Nephron (organoid): ENCODE data around the gene RRAS.
A peak's percentile ranks its signal among the peaks of the same experiment; 100 is the strongest.
"Not testable (repeated sequence)": the region's sequence is repeated elsewhere in the genome, so short reads cannot be mapped to it uniquely, and the experiment has no call there.

ENCODE experiments used
- H3K27ac Mint-ChIP-seq, 3 experiments: 2 replicates each; pipeline ENCODE4 v1.8.0; 2020; ENCODE audit warnings: mixed read lengths in 3 of 3, mild to moderate bottlenecking in 2 of 3, moderate library complexity in 1 of 3
- H3K27me3 Mint-ChIP-seq: 2 replicates; pipeline ENCODE4 v1.8.0; 2021; ENCODE audit warnings: low read depth, mild to moderate bottlenecking, moderate library complexity, mixed read lengths
- H3K36me3 Mint-ChIP-seq: 2 replicates; pipeline ENCODE4 v1.8.0; 2020; ENCODE audit warnings: low read depth, mixed read lengths
- H3K4me1 Mint-ChIP-seq: 2 replicates; pipeline ENCODE4 v1.8.0; 2020; ENCODE audit warnings: mixed read lengths
- H3K4me3 Mint-ChIP-seq, 3 experiments: 2 replicates each; pipeline ENCODE4 v1.8.0; 2020; ENCODE audit warnings: mild to moderate bottlenecking in 3 of 3, mixed read lengths in 3 of 3, moderate library complexity in 2 of 3
- H3K9me3 Mint-ChIP-seq: 2 replicates; pipeline ENCODE4 v1.8.0; 2020; ENCODE audit warnings: mixed read lengths
- CTCF ChIP-seq, 3 experiments: fragments of 200-600 bp; sonication (generic); IDR thresholded peaks; one replicate each; pipeline ENCODE4 v1.5.0; 2021; ENCODE audit warnings: antibody characterized with exemption in 3 of 3; ENCODE audit not compliant: unreplicated experiment in 3 of 3

The RRAS gene

GRCh38 chr19:49624967-49625910 is 14.7 kb downstream of the RRAS start:
- Mint-ChIP-seq H3K9me3 (no peaks in the 10 kb centered on the region), H3K27me3 (no peaks in the 10 kb centered on the region), H3K27ac (no peak overlapping the region), H3K36me3 (peaks cover 64% of the 10 kb centered on the region), H3K4me1 (no peaks in the 10 kb centered on the region), H3K4me3 (no peak overlapping the region)
- TF ChIP-seq CTCF (IDR thresholded peaks at IDR 0.05; ENCODE audit: unreplicated experiment in 3 of 3), result no peak

- peaks cover 71% of the 10 kb centered on the region for H3K36me3 Mint-ChIP-seq
- H3K4me1 Mint-ChIP-seq, H3K4me3 Mint-ChIP-seq, H3K27ac Mint-ChIP-seq, H3K27me3 Mint-ChIP-seq, H3K9me3 Mint-ChIP-seq: not testable (repeated sequence)
These were observed 22.1 kb downstream of the RRAS start for GRCh38 chr19:49617860-49618259.

GRCh38 chr19:49616945-49617344 is 23.0 kb downstream of the RRAS start:
- no peak for TF ChIP-seq CTCF (IDR thresholded peaks at IDR 0.05; ENCODE audit: unreplicated experiment in 3 of 3)
- H3K4me1 Mint-ChIP-seq, result no peaks in the 10 kb centered on the region
- no peaks in the 10 kb centered on the region for H3K27me3 Mint-ChIP-seq
- H3K36me3 Mint-ChIP-seq, result peaks cover 69% of the 10 kb centered on the region
- no peak overlapping the region for H3K4me3 Mint-ChIP-seq
- H3K27ac Mint-ChIP-seq, result no peak overlapping the region
- H3K9me3 Mint-ChIP-seq, result no peaks in the 10 kb centered on the region

GRCh38 chr19:49616532-49616931 is 23.4 kb downstream of the RRAS start:
- no peak for TF ChIP-seq CTCF (IDR thresholded peaks at IDR 0.05; ENCODE audit: unreplicated experiment in 3 of 3)
- no peaks in the 10 kb centered on the region for H3K27me3 Mint-ChIP-seq
- H3K4me3 Mint-ChIP-seq, result no peak overlapping the region
- peaks cover 65% of the 10 kb centered on the region for H3K36me3 Mint-ChIP-seq
- no peaks in the 10 kb centered on the region for H3K9me3 Mint-ChIP-seq
- no peaks in the 10 kb centered on the region for H3K4me1 Mint-ChIP-seq
- no peak overlapping the region for H3K27ac Mint-ChIP-seq

DNA sequence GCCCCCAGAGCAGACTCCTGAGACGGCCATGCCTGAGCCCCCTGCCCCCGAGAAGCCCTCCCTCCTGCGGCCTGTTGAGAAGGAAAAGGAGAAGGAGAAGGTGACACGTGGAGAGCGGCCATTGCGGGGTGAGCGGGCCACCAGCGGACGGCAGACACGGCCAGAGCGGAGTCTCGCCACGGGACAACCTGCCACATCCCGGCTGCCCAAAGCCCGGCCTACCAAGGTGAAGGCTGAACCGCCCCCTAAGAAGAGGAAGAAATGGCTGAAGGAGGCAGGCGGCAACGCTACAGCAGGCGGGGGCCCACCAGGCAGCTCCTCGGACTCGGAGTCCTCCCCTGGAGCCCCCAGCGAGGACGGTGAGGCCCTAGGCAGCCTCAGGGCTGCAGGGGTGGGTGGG is 24.1 kb downstream of the RRAS start:
- Mint-ChIP-seq H3K9me3 (no peaks in the 10 kb centered on the region), H3K4me1 (no peaks in the 10 kb centered on the region), H3K27ac (no peak overlapping the region), H3K36me3 (peaks cover 61% of the 10 kb centered on the region), H3K27me3 (no peaks in the 10 kb centered on the region), H3K4me3 (no peak overlapping the region)
- TF ChIP-seq CTCF (IDR thresholded peaks at IDR 0.05; ENCODE audit: unreplicated experiment in 3 of 3), result no peak

DNA sequence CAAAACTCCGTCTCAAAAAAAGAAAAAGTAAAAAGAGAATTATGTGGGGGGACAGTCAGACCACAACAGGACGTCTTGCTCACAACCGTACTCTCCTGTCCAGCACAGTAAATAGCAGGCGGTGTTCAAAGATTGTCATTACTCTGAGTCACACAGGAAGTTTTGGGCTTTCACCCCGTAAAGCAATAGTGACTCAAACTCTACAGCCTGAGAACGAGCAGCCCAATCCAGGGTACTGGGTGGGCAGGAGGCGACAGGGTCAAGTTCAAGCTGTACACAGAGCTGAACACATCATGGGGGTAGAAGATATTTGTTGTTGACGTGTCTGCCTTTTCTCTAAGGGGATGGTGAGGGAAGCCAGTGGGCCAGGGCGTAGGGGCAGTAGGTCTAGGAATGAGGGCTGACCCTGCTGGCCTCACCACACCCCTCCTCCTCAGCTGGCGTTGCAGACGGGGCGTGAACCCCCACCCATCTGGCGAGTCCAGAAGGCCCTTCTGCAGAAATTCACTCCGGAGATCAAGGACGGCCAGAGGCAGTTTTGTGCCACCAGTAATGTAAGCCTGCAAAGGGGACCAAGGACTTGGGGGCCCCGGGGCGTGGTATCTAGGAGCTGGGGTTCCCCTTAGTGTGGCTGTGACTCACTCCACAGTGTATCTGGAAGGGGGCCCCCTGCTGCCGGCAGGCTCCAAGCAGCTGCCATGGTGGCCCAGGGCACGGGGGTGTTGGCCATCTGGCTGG is 25.7 kb downstream of the RRAS start:
- Mint-ChIP-seq H3K4me1 (no peaks in the 10 kb centered on the region), H3K36me3 (peaks cover 68% of the 10 kb centered on the region), H3K27ac (peak overlapping the region in 1 of 3 experiments; percentile 30), H3K27me3 (no peaks in the 10 kb centered on the region), H3K4me3 (no peak overlapping the region), H3K9me3 (no peaks in the 10 kb centered on the region)
- no peak for TF ChIP-seq CTCF (IDR thresholded peaks at IDR 0.05; ENCODE audit: unreplicated experiment in 3 of 3)
